Measurements from ENCODE around the gene BBIP1. TPM values are rescaled to one million over a fixed set of nuclear protein-coding genes. Genes with fewer than 3 reads are reported as not detected.

The BBIP1 gene
- total RNA-seq, 1 donor, result 32.2 TPM

DNA sequence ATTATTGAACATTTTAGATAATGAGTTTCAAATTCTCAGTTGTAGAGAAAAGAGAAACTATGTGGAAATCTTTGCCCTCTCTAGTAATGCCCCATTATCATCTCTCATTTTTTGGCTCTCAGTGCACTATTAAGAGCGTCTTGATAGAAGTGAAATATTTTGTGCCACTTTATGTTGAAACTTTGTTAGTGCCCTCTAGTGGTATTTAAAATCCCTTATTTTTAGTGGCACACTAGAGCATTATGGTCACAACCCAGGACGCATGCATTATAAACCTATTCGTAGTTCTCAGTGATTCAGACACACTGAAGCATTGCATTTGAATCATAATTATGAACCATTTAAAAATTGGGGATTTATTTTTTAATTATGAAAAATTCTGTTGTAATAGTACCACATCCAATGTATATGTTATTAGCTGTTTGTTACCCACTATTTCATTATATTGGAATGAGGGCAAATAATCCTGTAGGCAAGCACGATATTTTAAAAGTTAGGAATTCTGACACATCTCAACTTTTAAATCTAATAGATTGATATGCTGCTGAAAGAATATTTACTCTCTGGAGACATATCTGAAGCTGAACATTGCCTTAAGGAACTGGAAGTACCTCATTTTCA lies 25.3 kb downstream of the BBIP1 start:
- Histone ChIP-seq H3K27me3 (ENCODE audit: insufficient read depth, low read length) (no peaks in the 10 kb centered on the region), H3K79me2 (ENCODE audit: insufficient read depth, low read length) (peaks cover 13% of the 10 kb centered on the region), H2AFZ (ENCODE audit: low read length) (no peak overlapping the region), H3K27ac (ENCODE audit: low read depth, low read length) (no peak overlapping the region), H4K20me1 (ENCODE audit: insufficient read depth, low read length) (no peaks in the 10 kb centered on the region), H3K9me3 (ENCODE audit: low read depth, low read length) (no peaks in the 10 kb centered on the region), H3K36me3 (ENCODE audit: insufficient read depth, low read length) (peaks cover 56% of the 10 kb centered on the region), H3K4me2 (ENCODE audit: insufficient read depth, low read length) (no peak overlapping the region), H3K4me3 (ENCODE audit: insufficient read depth, low read length) (no peak overlapping the region), H3K4me1 (ENCODE audit: insufficient read depth, low read length) (peaks cover 17% of the 10 kb centered on the region)
- TF ChIP-seq, protein P1, sequence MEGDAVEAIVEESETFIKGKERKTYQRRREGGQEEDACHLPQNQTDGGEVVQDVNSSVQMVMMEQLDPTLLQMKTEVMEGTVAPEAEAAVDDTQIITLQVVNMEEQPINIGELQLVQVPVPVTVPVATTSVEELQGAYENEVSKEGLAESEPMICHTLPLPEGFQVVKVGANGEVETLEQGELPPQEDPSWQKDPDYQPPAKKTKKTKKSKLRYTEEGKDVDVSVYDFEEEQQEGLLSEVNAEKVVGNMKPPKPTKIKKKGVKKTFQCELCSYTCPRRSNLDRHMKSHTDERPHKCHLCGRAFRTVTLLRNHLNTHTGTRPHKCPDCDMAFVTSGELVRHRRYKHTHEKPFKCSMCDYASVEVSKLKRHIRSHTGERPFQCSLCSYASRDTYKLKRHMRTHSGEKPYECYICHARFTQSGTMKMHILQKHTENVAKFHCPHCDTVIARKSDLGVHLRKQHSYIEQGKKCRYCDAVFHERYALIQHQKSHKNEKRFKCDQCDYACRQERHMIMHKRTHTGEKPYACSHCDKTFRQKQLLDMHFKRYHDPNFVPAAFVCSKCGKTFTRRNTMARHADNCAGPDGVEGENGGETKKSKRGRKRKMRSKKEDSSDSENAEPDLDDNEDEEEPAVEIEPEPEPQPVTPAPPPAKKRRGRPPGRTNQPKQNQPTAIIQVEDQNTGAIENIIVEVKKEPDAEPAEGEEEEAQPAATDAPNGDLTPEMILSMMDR (IDR thresholded peaks at IDR 0.05; ENCODE audit: extremely low read depth, low read depth, low read length), result peak; percentile 58
- DNase-seq (ENCODE audit: insufficient read length, low spot score, missing footprints), result no peak

DNA sequence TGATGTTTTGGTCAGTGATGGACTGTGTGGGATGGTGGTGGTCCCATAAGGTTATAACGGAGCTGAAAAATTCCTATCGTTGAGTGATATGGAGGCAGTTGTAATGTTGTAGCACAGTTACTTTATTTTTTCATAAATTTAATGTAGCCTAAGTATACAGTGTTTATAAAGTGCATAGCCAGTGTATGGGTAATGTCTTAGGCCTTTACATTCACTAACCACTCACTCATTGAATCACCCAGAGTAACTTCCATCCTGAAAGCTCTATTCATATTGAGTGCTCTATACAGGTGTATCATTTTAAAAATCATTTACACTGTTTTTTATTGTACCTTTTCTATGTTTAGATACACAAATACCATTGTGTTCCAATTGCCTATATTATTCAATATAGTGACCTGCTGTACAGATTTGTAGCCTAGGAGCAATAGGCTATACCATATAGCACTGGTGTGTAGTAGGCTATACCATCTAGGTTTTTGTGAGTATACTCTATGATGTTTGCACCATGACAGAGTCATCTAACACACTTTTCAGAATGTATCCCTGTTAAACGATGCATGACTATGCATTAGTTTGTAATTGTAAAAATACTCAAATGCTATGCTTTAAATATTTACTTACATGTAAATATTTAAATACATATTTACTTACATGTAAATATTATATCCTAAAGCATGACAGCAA lies 26.2 kb downstream of the BBIP1 start:
- Histone ChIP-seq H3K27ac (ENCODE audit: low read depth, low read length) (no peak overlapping the region), H2AFZ (ENCODE audit: low read length) (no peak overlapping the region), H3K79me2 (ENCODE audit: insufficient read depth, low read length) (peaks cover 13% of the 10 kb centered on the region), H3K9me3 (ENCODE audit: low read depth, low read length) (no peaks in the 10 kb centered on the region), H4K20me1 (ENCODE audit: insufficient read depth, low read length) (no peaks in the 10 kb centered on the region), H3K27me3 (ENCODE audit: insufficient read depth, low read length) (no peaks in the 10 kb centered on the region), H3K4me2 (ENCODE audit: insufficient read depth, low read length) (no peak overlapping the region), H3K4me3 (ENCODE audit: insufficient read depth, low read length) (no peak overlapping the region), H3K36me3 (ENCODE audit: insufficient read depth, low read length) (peaks cover 53% of the 10 kb centered on the region), H3K4me1 (ENCODE audit: insufficient read depth, low read length) (peaks cover 8% of the 10 kb centered on the region)
- no peak for DNase-seq (ENCODE audit: insufficient read length, low spot score, missing footprints)
- TF ChIP-seq, protein P1 (IDR thresholded peaks at IDR 0.05; ENCODE audit: extremely low read depth, low read depth, low read length), result no peak

DNA sequence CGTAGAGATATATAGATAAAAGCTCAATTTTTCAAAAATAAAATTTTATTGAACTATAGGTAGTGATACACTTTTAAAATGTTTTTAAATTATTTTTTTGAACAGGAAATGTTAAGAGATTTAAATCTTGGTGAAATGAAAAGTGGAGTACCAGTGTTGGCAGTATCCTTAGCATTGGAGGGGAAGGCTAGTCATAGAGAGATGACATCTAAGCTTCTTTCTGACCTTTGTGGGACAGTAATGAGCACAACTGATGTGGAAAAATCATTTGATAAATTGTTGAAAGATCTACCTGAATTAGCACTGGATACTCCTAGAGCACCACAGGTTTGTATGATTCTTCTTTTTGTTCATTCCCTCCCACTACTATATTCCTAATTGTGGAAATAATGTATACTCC lies 31.4 kb downstream of the BBIP1 start:
- Histone ChIP-seq H4K20me1 (ENCODE audit: insufficient read depth, low read length) (no peaks in the 10 kb centered on the region), H3K36me3 (ENCODE audit: insufficient read depth, low read length) (peaks cover 37% of the 10 kb centered on the region), H3K27me3 (ENCODE audit: insufficient read depth, low read length) (no peaks in the 10 kb centered on the region), H3K4me1 (ENCODE audit: insufficient read depth, low read length) (peaks cover 9% of the 10 kb centered on the region), H3K9me3 (ENCODE audit: low read depth, low read length) (no peaks in the 10 kb centered on the region), H3K27ac (ENCODE audit: low read depth, low read length) (no peak overlapping the region), H3K4me3 (ENCODE audit: insufficient read depth, low read length) (no peak overlapping the region), H3K79me2 (ENCODE audit: insufficient read depth, low read length) (peaks cover 3% of the 10 kb centered on the region), H3K4me2 (ENCODE audit: insufficient read depth, low read length) (no peak overlapping the region), H2AFZ (ENCODE audit: low read length) (no peak overlapping the region)
- DNase-seq (ENCODE audit: insufficient read length, low spot score, missing footprints), result no peak
- TF ChIP-seq, protein P1 (IDR thresholded peaks at IDR 0.05; ENCODE audit: extremely low read depth, low read depth, low read length), result no peak

DNA sequence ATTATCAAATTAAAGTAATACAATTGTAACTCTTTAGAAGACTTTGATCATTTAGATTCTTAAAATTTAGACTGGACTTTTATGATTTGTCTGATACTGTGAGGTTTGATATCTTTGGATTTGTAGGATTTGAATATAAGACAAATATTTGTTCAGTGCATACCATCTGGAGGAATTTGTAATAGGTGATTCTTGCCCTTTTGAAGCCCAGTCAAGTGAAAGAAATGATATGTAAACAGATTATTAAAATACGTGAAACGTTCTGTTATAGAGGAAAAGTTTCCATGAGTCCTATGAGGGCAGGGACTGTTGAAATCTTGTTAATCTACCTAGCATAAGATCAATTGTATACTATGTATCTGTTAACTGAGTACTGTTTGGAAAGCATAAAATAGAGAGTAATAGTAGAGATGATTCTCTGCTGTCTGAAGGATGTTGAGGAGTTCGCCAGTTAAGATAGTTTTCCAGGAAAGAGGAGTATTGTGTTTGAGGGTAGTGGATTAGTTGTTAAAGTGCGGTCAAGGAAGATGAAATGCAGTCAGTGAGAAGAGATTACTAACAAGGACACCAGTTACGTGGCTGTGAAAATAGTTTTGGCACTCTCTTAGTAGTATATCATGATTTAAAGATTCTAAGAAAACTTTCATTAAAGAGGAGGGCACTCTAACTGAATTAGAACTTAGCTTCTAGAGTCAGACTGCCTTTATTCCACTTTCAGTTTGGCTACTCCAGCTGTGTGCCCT lies 32.9 kb downstream of the BBIP1 start:
- no peaks in the 10 kb centered on the region for H3K27me3 ChIP-seq (ENCODE audit: insufficient read depth, low read length)

More for the DNA sequence above, 32.9 kb downstream of the BBIP1 start:
- H2AFZ ChIP-seq (ENCODE audit: low read length), result no peak overlapping the region
- H3K27ac ChIP-seq (ENCODE audit: low read depth, low read length), result peak overlapping the region; percentile 4
- H3K9me3 ChIP-seq (ENCODE audit: low read depth, low read length), result no peaks in the 10 kb centered on the region
- H4K20me1 ChIP-seq (ENCODE audit: insufficient read depth, low read length), result no peaks in the 10 kb centered on the region
- H3K4me1 ChIP-seq (ENCODE audit: insufficient read depth, low read length), result peaks cover 13% of the 10 kb centered on the region
- no peak overlapping the region for H3K4me2 ChIP-seq (ENCODE audit: insufficient read depth, low read length)
- H3K36me3 ChIP-seq (ENCODE audit: insufficient read depth, low read length), result peaks cover 38% of the 10 kb centered on the region
- no peak overlapping the region for H3K4me3 ChIP-seq (ENCODE audit: insufficient read depth, low read length)
- peaks cover 6% of the 10 kb centered on the region for H3K79me2 ChIP-seq (ENCODE audit: insufficient read depth, low read length)
- no peak for DNase-seq (ENCODE audit: insufficient read length, low spot score, missing footprints)
- TF ChIP-seq, protein P1 (IDR thresholded peaks at IDR 0.05; ENCODE audit: extremely low read depth, low read depth, low read length), result no peak

All from osteoblast (primary cell).